Measurements from ENCODE around the gene TRMU.

- TF ChIP-seq CTCF (IDR thresholded peaks at IDR 0.05 in 8 of 11, conservative IDR thresholded peaks at IDR 0.05 in 3 of 11) (no peak), POLR2AphosphoS5 (IDR thresholded peaks at IDR 0.05) (peak in 1 of 3 donors; percentile 6)
Observed at GRCh38 chr22:46354176-46354992, 18.9 kb downstream of the TRMU start.
